GM12878 (cell line): ENCODE measurements around the gene RTEL1. TPM values are rescaled to one million over a fixed set of nuclear protein-coding genes. Genes with fewer than 3 reads are reported as not detected.
A peak's percentile ranks its signal among the peaks of the same experiment; 100 is the strongest.

Experiments
- ATAC-seq: fragments of 200-7000 bp; cut with Tn5 transposase; 3 replicates; pipeline ENCODE4 v1.9.1; 2020; ENCODE audit warnings: mild to moderate bottlenecking, moderate library complexity
- BruUV-seq: library from RNA; stranded (reverse); fragments of 400-500 nt; replicated peaks from 2 replicates; lab custom pipeline; 2021; lab: Mats Ljungman, UMichigan
- CTCF ChIA-PET: fragments of 300-600 bp; sonication (Branson Sonifier 250); formaldehyde crosslinking; extraction: SDS; loops from one replicate; lab custom pipeline; 2021; ENCODE audit warnings: inconsistent platforms; lab: Yijun Ruan, JAX
- POLR2A ChIA-PET: fragments of 350-600 bp; formaldehyde crosslinking; extraction: SDS; loops from one replicate; lab custom pipeline; 2021; ENCODE audit warnings: inconsistent platforms; lab: Charles Lee
- RAD21 ChIA-PET: fragments of 300-600 bp; sonication (Branson Sonifier 250); formaldehyde crosslinking; loops from one replicate; lab custom pipeline; 2023; ENCODE audit warnings: antibody characterized with exemption; ENCODE audit not compliant: unreplicated experiment; lab: Charles Lee
- SMC1A ChIA-PET: fragments of 300-600 bp; sonication (Branson Sonifier 250); formaldehyde crosslinking; loops from one replicate; lab custom pipeline; 2023; ENCODE audit not compliant: unreplicated experiment, uncharacterized antibody; lab: Charles Lee
- DNase-seq: peaks from one replicate; pipeline ENCODE4 v3.0.0-alpha.2; 2011; ENCODE audit warnings: low read depth, low spot score
- FAIRE-seq: peaks from 3 replicates; lab custom pipeline; 2011; peaks lifted over from hg19 to GRCh38; lab: Jason Lieb, UNC
- H2AFZ ChIP-seq: 2 replicates; pipeline ENCODE4 v1.6.0; 2011; ENCODE audit warnings: low read depth, low read length, control low read depth; ENCODE audit not compliant: control insufficient read depth
- H3K27ac ChIP-seq: 2 replicates; pipeline ENCODE4 v1.5.1; 2011; ENCODE audit warnings: control low read depth; ENCODE audit not compliant: control insufficient read depth, insufficient read depth
- H3K27me3 ChIP-seq, 2 experiments: replicated peaks in 1 of 2; 2 replicates each; pipeline versions ENCODE4 v1.6.0 to v1.6.1; 2011; ENCODE audit warnings: low read length in 1 of 2; ENCODE audit not compliant: control insufficient read depth in 2 of 2, insufficient read depth in 2 of 2
- H3K36me3 ChIP-seq, 2 experiments: 2 replicates each; pipeline ENCODE4 v1.5.1; 2011; ENCODE audit warnings: low read length in 1 of 2; ENCODE audit not compliant: control insufficient read depth in 2 of 2, insufficient read depth in 2 of 2
- H3K4me1 ChIP-seq: 2 replicates; pipeline ENCODE4 v1.6.1; 2011; ENCODE audit warnings: mild to moderate bottlenecking, low read length, moderate library complexity, mixed read lengths; ENCODE audit not compliant: control insufficient read depth, insufficient read depth
- H3K4me2 ChIP-seq: 2 replicates; pipeline ENCODE4 v1.6.0; 2011; ENCODE audit warnings: control low read depth; ENCODE audit not compliant: control insufficient read depth, insufficient read depth
- H3K4me3 ChIP-seq: fragments of 200-600 bp; sonication (generic); 2 replicates; pipeline ENCODE4 v1.5.1; 2016
- H3K79me2 ChIP-seq: 2 replicates; pipeline ENCODE4 v1.6.0; 2011; ENCODE audit warnings: low read length; ENCODE audit not compliant: control insufficient read depth, insufficient read depth
- H3K9ac ChIP-seq: 2 replicates; pipeline ENCODE4 v1.8.0; 2011; ENCODE audit warnings: low read length, control low read depth, mixed read lengths; ENCODE audit not compliant: control insufficient read depth, insufficient read depth
- H3K9me3 ChIP-seq: replicated peaks from 3 replicates; pipeline ENCODE4 v1.5.1; 2011; ENCODE audit warnings: mild to moderate bottlenecking, low read length; ENCODE audit not compliant: control insufficient read depth, insufficient read depth
- H4K20me1 ChIP-seq: 2 replicates; pipeline ENCODE4 v1.6.0; 2011; ENCODE audit not compliant: control insufficient read depth, insufficient read depth
- EZH2 ChIP-seq: IDR thresholded peaks from 2 replicates; pipeline ENCODE4 v1.6.1; 2012; ENCODE audit warnings: low read depth, mild to moderate bottlenecking, control low read depth, inconsistent platforms, low read length, borderline replicate concordance; ENCODE audit not compliant: control insufficient read depth
- GATAD2B ChIP-seq: fragments of 450-650 bp; conservative IDR thresholded peaks from 2 replicates; pipeline ENCODE4 v1.6.1; 2017; ENCODE audit warnings: low read depth, mild to moderate bottlenecking, moderate library complexity
- JUNB ChIP-seq: IDR thresholded peaks from 2 replicates; pipeline ENCODE4 v1.6.1; 2016; ENCODE audit warnings: antibody characterized with exemption, mild to moderate bottlenecking
- NFXL1 ChIP-seq: fragments of 450-650 bp; IDR thresholded peaks from 2 replicates; pipeline ENCODE4 v1.6.1; 2017; ENCODE audit warnings: antibody characterized with exemption, mild to moderate bottlenecking, borderline replicate concordance
- RELA ChIP-seq: fragments of 450-650 bp; IDR thresholded peaks from 2 replicates; pipeline ENCODE4 v1.8.0; 2014; ENCODE audit warnings: borderline replicate concordance; ENCODE audit not compliant: partially characterized antibody
- SP1 ChIP-seq: IDR thresholded peaks from one replicate; pipeline ENCODE4 v1.6.1; 2011; ENCODE audit warnings: low read depth, low read length
- TCF12 ChIP-seq: IDR thresholded peaks from 2 replicates; pipeline ENCODE4 v1.6.1; 2011; ENCODE audit warnings: low read depth, mild to moderate bottlenecking, low read length
- WGBS: methylation state at CpG from one replicate; pipeline ENCODE4 v1.1.6; 2016; ENCODE audit warnings: low lambda C conversion rate; ENCODE audit not compliant: insufficient replicate concordance, insufficient coverage; ENCODE audit errors: missing lambda C conversion rate; 5-methylcytosine and 5-hydroxymethylcytosine counted together
- in situ Hi-C: fragments of 300-500 bp; cut with MboI; formaldehyde crosslinking; loops from 9 replicates; pipeline ENCODE4 v1.14.3; 2018; ENCODE audit warnings: mixed read lengths
- intact Hi-C: fragments of 100-400 bp; cut with micrococcal nuclease; formaldehyde crosslinking; loops from one replicate; pipeline ENCODE4 v1.14.2; 2022; ENCODE audit not compliant: unreplicated experiment
- polyA plus RNA-seq, 11 experiments: library from polyadenylated mRNA; depleted of rRNA in 4 of 11; unstranded in 6 of 11; stranded (reverse) in 5 of 11; fragments of >200 nt; fragmentation: Nextera tagmentation in 4 of 11; fragmentation: Illumina TruSeq in 1 of 11; extraction: Ambion mirVana in 4 of 11; extraction: Trizol in 1 of 11; gene quantifications; 1 replicate in 1 of 11; 2 replicates in 10 of 11; pipeline versions ENCODE4 v1.2.1 to v1.2.3, GENCODE V29; 2011 to 2016; ENCODE audit warnings: inconsistent platforms in 2 of 11, missing spikeins in 2 of 11, low read depth in 1 of 11
- total RNA-seq, 4 experiments: library from RNA; depleted of rRNA in 3 of 4; stranded (reverse); fragments of >200 nt in 3 of 4; fragmentation: Illumina TruSeq in 1 of 4; extraction: Trizol in 1 of 4; gene quantifications; 2 replicates each; pipeline versions ENCODE4 v1.2.1 to v1.2.3, GENCODE V29; 2013 to 2021
- TF ChIP-seq, protein P1 (sequence below): fragments of 450-650 bp; conservative IDR thresholded peaks from 2 replicates; pipeline ENCODE4 v1.6.1; 2017; ENCODE audit warnings: mild to moderate bottlenecking, moderate library complexity
- TF ChIP-seq, protein P2 (sequence below): fragments of 450-650 bp; IDR thresholded peaks from 2 replicates; pipeline ENCODE4 v1.6.1; 2017; ENCODE audit warnings: borderline replicate concordance

The RTEL1 gene
- total and polyA plus RNA-seq, 10 of the 15 experiments (the other 5 are each of a cell fraction or from before 2014, with no cell fraction given), result 0.40 to 37.2 (median 15.6) TPM; not detected in 1

DNA sequence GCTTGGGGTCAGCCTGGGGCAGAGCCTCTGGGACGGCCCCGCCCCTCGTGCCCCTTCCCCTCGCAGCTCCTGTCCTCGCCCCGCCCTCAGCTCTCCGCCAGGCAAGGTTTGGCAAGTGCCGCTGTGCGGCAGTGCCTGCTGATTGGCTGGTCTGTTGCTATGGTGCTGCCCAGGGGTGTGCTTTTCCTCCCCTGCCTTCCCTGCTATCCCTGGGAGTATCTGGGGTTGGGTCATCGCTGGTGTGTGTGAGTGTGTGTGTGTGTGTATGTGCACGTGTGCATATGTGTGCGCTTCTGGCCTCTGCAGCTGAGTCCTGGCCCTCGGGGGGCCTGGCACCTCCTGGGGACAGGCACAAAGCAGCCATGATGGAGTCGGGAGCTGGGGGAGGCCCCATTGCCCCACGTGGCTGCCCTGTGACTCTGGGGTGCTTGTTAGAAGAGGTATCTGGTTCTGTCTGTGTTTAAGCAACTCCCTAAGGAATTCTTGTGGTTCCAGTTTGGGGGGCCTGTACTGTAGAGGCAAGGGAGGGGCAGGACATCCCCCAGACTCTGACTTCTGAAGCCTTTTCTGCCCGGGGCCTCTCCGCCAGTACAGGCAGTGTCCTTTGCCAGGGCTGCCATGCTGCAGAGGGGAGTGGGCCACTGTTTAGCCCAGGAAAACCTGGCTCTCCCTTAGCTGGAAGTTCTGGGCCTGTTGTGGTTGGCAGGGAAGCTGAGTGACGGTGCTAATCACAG, 6.9 kb downstream of the RTEL1 start:
- ChIA-PET SMC1A (no interaction called here), POLR2A (no interaction called here), RAD21 (no interaction called here), CTCF (no interaction called here)
- intact Hi-C loops (no loop called here), in situ Hi-C loops (no loop called here)
- BruUV-seq, result no TSS peak
- no peak overlapping the region for H3K27ac ChIP-seq
- no peak overlapping the region for H3K9ac ChIP-seq
- WGBS, result 77% methylated on average over 14 of the region's 18 CpGs
- no peak overlapping the region for H3K4me2 ChIP-seq
- TF ChIP-seq GATAD2B (no peak), SP1 (no peak), NFXL1 (peak; percentile 55; the same call in 1 of the 2 replicates)
- no peak for ATAC-seq
- DNase-seq, result no peak
- no peak for FAIRE-seq
- no peaks in the 10 kb centered on the region for H3K4me1 ChIP-seq
- H3K9me3 ChIP-seq, result no peaks in the 10 kb centered on the region
- no peak overlapping the region for H2AFZ ChIP-seq
- H4K20me1 ChIP-seq, result no peaks in the 10 kb centered on the region
- no peaks in the 10 kb centered on the region for H3K79me2 ChIP-seq
- H3K27me3 ChIP-seq, result no peaks in the 10 kb centered on the region
- no peak overlapping the region for H3K4me3 ChIP-seq
- peaks cover 8 to 18% of the 10 kb centered on the region in 2 experiments; a peak in 3 of 4 replicates for H3K36me3 ChIP-seq

DNA sequence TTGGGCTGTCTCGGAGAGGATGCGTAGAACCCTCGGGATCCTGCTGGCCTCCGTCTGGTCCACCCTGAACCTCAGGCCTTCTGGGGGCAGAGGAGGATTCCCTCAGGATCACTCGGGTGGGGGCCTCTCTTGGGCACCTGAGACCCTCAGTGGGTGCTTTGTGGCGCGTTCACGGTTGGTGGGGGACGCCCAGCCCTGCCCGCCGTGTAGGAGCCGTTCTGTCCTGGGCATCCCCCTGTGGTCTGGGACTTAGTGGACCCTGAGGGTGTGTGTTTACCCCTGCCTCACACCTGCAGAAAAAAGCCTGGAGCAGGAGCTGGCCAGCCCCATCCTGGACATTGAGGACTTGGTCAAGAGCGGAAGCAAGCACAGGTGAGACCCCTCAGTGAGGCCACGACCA, 7.6 kb downstream of the RTEL1 start:
- 94% methylated on average over 13 of the region's 14 CpGs for WGBS
- in situ Hi-C loops, result no loop called here
- no peaks in the 10 kb centered on the region for H4K20me1 ChIP-seq
- TF ChIP-seq, protein P1, sequence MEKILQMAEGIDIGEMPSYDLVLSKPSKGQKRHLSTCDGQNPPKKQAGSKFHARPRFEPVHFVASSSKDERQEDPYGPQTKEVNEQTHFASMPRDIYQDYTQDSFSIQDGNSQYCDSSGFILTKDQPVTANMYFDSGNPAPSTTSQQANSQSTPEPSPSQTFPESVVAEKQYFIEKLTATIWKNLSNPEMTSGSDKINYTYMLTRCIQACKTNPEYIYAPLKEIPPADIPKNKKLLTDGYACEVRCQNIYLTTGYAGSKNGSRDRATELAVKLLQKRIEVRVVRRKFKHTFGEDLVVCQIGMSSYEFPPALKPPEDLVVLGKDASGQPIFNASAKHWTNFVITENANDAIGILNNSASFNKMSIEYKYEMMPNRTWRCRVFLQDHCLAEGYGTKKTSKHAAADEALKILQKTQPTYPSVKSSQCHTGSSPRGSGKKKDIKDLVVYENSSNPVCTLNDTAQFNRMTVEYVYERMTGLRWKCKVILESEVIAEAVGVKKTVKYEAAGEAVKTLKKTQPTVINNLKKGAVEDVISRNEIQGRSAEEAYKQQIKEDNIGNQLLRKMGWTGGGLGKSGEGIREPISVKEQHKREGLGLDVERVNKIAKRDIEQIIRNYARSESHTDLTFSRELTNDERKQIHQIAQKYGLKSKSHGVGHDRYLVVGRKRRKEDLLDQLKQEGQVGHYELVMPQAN, result no peak
- no peak for TF ChIP-seq TCF12
- no peak for TF ChIP-seq SP1
- no peak for TF ChIP-seq JUNB
- TF ChIP-seq, protein P2, sequence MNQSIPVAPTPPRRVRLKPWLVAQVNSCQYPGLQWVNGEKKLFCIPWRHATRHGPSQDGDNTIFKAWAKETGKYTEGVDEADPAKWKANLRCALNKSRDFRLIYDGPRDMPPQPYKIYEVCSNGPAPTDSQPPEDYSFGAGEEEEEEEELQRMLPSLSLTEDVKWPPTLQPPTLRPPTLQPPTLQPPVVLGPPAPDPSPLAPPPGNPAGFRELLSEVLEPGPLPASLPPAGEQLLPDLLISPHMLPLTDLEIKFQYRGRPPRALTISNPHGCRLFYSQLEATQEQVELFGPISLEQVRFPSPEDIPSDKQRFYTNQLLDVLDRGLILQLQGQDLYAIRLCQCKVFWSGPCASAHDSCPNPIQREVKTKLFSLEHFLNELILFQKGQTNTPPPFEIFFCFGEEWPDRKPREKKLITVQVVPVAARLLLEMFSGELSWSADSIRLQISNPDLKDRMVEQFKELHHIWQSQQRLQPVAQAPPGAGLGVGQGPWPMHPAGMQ, result no peak
- no peak for TF ChIP-seq EZH2
- TF ChIP-seq RELA, result no peak
- TF ChIP-seq, all 136 proteins: peak for 0
- Histone ChIP-seq H3K36me3 (peaks cover 8 to 18% of the 10 kb centered on the region in 2 experiments; a peak in 3 of 4 replicates), H3K79me2 (no peaks in the 10 kb centered on the region), H3K9me3 (no peaks in the 10 kb centered on the region), H3K27ac (no peak overlapping the region), H3K9ac (no peak overlapping the region), H3K27me3 (no peaks in the 10 kb centered on the region), H3K4me3 (no peak overlapping the region), H3K4me2 (no peak overlapping the region), H3K4me1 (no peaks in the 10 kb centered on the region), H2AFZ (no peak overlapping the region)
- ATAC-seq (no peak), DNase-seq (no peak), FAIRE-seq (no peak)
- intact Hi-C loops, result no loop called here
- SMC1A ChIA-PET, result no interaction called here
- BruUV-seq, result no TSS peak
- POLR2A ChIA-PET, result interaction anchor here (1.1 kb wide), 1 partner anchor 8 kb away, joined by 4 read pairs; the partner anchor contains the start of gene RTEL1
- RAD21 ChIA-PET, result no interaction called here
- CTCF ChIA-PET, result interaction anchor here (0.7 kb wide), 1 partner anchor 58 kb away, joined by 3 read pairs; no protein-coding TSS in a partner anchor
